ENCODE data around the gene EIF3L. TPM values are rescaled to one million over a fixed set of nuclear protein-coding genes. Genes with fewer than 3 reads are reported as not detected.

The EIF3L gene
- total RNA-seq, 1 experiment from 2014 or later, result 505 TPM

DNA sequence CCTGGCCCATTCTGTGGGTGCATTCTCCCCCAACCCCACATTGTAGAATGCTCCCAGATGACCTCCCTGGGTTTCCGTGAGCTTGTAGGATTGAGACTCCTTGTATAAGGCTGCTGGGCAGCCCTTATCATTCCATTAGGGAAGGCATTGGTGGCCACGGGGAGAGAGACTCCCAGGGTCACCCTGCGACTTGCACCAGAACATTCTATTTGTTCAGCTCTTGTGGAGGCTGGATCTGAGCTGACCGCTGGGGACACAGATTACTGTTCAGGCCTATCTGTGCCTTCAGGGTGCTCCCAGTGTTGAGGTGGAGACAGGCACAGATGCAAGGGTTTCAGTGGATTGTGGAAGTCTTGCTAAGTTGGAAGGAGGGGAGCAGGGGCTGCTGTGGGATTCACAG lies 74.7 kb downstream of the EIF3L start:
- BruUV-seq (replicated peaks), result no TSS peak
- TF ChIP-seq, protein P1, sequence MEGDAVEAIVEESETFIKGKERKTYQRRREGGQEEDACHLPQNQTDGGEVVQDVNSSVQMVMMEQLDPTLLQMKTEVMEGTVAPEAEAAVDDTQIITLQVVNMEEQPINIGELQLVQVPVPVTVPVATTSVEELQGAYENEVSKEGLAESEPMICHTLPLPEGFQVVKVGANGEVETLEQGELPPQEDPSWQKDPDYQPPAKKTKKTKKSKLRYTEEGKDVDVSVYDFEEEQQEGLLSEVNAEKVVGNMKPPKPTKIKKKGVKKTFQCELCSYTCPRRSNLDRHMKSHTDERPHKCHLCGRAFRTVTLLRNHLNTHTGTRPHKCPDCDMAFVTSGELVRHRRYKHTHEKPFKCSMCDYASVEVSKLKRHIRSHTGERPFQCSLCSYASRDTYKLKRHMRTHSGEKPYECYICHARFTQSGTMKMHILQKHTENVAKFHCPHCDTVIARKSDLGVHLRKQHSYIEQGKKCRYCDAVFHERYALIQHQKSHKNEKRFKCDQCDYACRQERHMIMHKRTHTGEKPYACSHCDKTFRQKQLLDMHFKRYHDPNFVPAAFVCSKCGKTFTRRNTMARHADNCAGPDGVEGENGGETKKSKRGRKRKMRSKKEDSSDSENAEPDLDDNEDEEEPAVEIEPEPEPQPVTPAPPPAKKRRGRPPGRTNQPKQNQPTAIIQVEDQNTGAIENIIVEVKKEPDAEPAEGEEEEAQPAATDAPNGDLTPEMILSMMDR (IDR thresholded peaks at IDR 0.05; ENCODE audit: unreplicated experiment), result no peak
- Mint-ChIP-seq H3K27me3 (ENCODE audit: insufficient read depth, unreplicated experiment) (no peaks in the 10 kb centered on the region), H3K27ac (ENCODE audit: low read depth, unreplicated experiment) (no peak overlapping the region), H3K9me3 (ENCODE audit: unreplicated experiment) (no peaks in the 10 kb centered on the region), H3K36me3 (ENCODE audit: insufficient read depth, unreplicated experiment) (peaks cover 79% of the 10 kb centered on the region), H3K4me3 (ENCODE audit: unreplicated experiment) (no peak overlapping the region), H3K4me1 (ENCODE audit: insufficient read depth, unreplicated experiment) (peaks cover 6% of the 10 kb centered on the region)
- intact Hi-C loops (cut with micrococcal nuclease), result no loop called here
- DNase-seq (ENCODE audit: unreplicated experiment), result no peak
- ChIA-PET POLR2A (no interaction called here), CTCF (interaction anchor here (0.5 to 2.0 kb wide), 4 partner anchors 10 to 332 kb away, joined by 3 to 7 read pairs (median 3); no protein-coding TSS in a partner anchor)

DNA sequence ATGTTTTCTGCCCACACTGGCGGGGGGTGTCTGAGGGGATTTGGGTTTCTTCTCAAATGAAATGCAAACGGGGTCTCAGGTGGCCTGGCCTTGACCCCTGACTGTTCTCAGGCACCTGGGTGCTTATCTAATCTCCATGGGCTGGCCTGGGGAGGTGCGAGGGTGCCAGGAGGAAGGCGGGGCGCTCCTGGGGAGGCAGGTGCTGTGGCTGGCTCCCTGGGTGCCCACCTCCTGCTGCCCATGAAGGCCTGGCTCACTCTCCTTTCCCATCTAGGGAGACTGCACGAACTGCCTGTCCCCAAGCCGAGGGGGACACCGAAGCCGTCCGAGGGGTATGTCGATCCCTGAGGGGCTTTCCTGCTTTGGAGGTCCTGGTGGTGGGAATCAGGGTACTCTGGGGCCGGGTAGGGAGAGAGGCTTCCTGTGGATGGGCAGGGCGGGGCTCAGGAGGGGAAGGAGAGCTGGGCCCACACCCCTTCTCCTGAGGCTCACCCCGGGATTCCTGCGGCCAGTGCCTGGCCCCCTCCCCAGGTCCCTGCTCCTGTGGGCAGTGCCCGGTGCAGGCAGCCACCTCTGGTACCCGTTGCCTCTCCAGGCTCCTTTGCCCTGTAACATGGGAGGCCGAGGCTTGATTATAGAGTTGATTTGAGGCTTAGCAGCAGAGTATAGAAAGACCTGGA lies 75.3 kb downstream of the EIF3L start:
- ChIA-PET POLR2A (interaction anchor here (1.0 kb wide), 1 partner anchor 16 kb away, joined by 4 read pairs; no protein-coding TSS in a partner anchor), CTCF (interaction anchor here (0.5 to 2.0 kb wide), 4 partner anchors 9 to 333 kb away, joined by 3 to 7 read pairs (median 3); no protein-coding TSS in a partner anchor)
- Mint-ChIP-seq H3K9me3 (ENCODE audit: unreplicated experiment) (no peaks in the 10 kb centered on the region), H3K36me3 (ENCODE audit: insufficient read depth, unreplicated experiment) (peaks cover 80% of the 10 kb centered on the region), H3K4me1 (ENCODE audit: insufficient read depth, unreplicated experiment) (peaks cover 6% of the 10 kb centered on the region), H3K4me3 (ENCODE audit: unreplicated experiment) (no peak overlapping the region), H3K27me3 (ENCODE audit: insufficient read depth, unreplicated experiment) (no peaks in the 10 kb centered on the region), H3K27ac (ENCODE audit: low read depth, unreplicated experiment) (no peak overlapping the region)
- BruUV-seq (replicated peaks), result no TSS peak
- intact Hi-C loops (cut with micrococcal nuclease), result no loop called here
- no peak for DNase-seq (ENCODE audit: unreplicated experiment)
- TF ChIP-seq, protein P1 (IDR thresholded peaks at IDR 0.05; ENCODE audit: unreplicated experiment), result no peak

DNA sequence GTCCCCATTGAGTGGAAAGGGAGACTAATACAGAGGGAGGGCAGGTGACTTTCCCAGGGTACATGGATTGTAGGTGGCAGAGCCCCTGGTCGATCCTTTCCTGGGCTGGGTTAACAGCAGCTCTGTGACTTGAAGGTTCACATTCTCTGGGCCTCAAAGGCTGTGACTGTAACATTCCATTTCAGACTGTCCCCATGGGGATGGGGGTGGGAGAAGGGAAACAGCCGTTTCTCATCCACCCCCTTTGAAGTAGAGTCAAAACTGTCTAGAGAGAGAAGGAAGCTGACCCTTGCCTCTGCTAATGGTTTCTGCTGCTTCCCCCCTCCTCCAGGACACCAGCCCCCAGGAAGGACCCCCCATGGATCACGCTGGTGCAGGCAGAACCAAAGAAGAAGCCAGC lies 76.1 kb downstream of the EIF3L start:
- ChIA-PET CTCF (interaction anchor here (0.5 to 1.6 kb wide), 2 partner anchors 25 to 38 kb away, joined by 3 read pairs; no protein-coding TSS in a partner anchor), POLR2A (interaction anchor here (0.5 to 1.0 kb wide), 2 partner anchors 17 to 76 kb away, joined by 3 to 4 read pairs; partner anchors contain the start of gene EIF3L)
- H3K4me1 Mint-ChIP-seq (ENCODE audit: insufficient read depth, unreplicated experiment), result peaks cover 6% of the 10 kb centered on the region
- H3K4me3 Mint-ChIP-seq (ENCODE audit: unreplicated experiment), result no peak overlapping the region
- H3K27me3 Mint-ChIP-seq (ENCODE audit: insufficient read depth, unreplicated experiment), result no peaks in the 10 kb centered on the region
- intact Hi-C loops (cut with micrococcal nuclease), result no loop called here
- H3K36me3 Mint-ChIP-seq (ENCODE audit: insufficient read depth, unreplicated experiment), result peaks cover 79% of the 10 kb centered on the region
- no TSS peak for BruUV-seq (replicated peaks)
- no peaks in the 10 kb centered on the region for H3K9me3 Mint-ChIP-seq (ENCODE audit: unreplicated experiment)
- DNase-seq (ENCODE audit: unreplicated experiment), result no peak
- TF ChIP-seq, protein P1 (IDR thresholded peaks at IDR 0.05; ENCODE audit: unreplicated experiment), result no peak
- no peak overlapping the region for H3K27ac Mint-ChIP-seq (ENCODE audit: low read depth, unreplicated experiment)

DNA sequence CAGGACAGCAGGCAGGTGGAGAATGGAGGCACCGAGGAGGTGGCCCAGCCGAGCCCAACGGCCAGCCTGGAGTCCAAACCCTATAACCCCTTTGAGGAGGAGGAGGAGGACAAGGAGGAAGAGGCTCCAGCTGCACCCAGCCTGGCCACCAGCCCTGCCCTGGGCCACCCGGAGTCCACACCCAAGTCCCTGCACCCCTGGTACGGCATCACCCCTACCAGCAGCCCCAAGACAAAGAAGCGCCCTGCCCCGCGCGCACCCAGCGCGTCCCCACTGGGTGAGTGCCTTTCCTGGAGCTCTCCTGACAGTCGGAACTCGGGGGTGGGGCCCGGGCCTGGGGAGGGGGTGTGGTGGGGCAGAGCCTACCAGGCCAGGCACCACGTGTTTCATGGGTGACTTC lies 76.5 kb downstream of the EIF3L start:
- Mint-ChIP-seq H3K9me3 (ENCODE audit: unreplicated experiment) (no peaks in the 10 kb centered on the region), H3K4me3 (ENCODE audit: unreplicated experiment) (no peak overlapping the region), H3K4me1 (ENCODE audit: insufficient read depth, unreplicated experiment) (peaks cover 6% of the 10 kb centered on the region), H3K27me3 (ENCODE audit: insufficient read depth, unreplicated experiment) (no peaks in the 10 kb centered on the region), H3K27ac (ENCODE audit: low read depth, unreplicated experiment) (no peak overlapping the region), H3K36me3 (ENCODE audit: insufficient read depth, unreplicated experiment) (peaks cover 79% of the 10 kb centered on the region)
- intact Hi-C loops (cut with micrococcal nuclease), result no loop called here
- BruUV-seq (replicated peaks), result no TSS peak
- POLR2A ChIA-PET, result interaction anchor here (0.5 to 1.0 kb wide), 3 partner anchors 18 to 76 kb away, joined by 3 to 4 read pairs (median 3); partner anchors contain the start of gene EIF3L
- TF ChIP-seq, protein P1 (IDR thresholded peaks at IDR 0.05; ENCODE audit: unreplicated experiment), result no peak
- DNase-seq (ENCODE audit: unreplicated experiment), result no peak
- CTCF ChIA-PET, result interaction anchor here (0.5 to 1.6 kb wide), 2 partner anchors 25 to 39 kb away, joined by 3 read pairs; no protein-coding TSS in a partner anchor

Data from MCF 10A (cell line).